HCT116 (cell line): ENCODE measurements around the gene COX20. TPM values are rescaled to one million over a fixed set of nuclear protein-coding genes. Genes with fewer than 3 reads are reported as not detected.

ENCODE experiments used
- ATAC-seq: fragments of 200-7000 bp; cut with Tn5 transposase; 2 replicates; pipeline ENCODE4 v1.9.1; 2020; ENCODE audit warnings: mild to moderate bottlenecking, moderate library complexity
- BruUV-seq: library from RNA; stranded (reverse); fragments of 400-500 nt; replicated peaks from 2 replicates; lab custom pipeline; 2021; lab: Mats Ljungman, UMichigan
- CTCF ChIA-PET: fragments of 300-600 bp; sonication (Branson Sonifier 250); formaldehyde crosslinking; loops from one replicate; lab custom pipeline; 2021; ENCODE audit warnings: antibody characterized with exemption; lab: Charles Lee
- POLR2A ChIA-PET: fragments of 300-600, 350-600 bp; sonication (Branson Sonifier 250); formaldehyde crosslinking; loops from one replicate; lab custom pipeline; 2021; ENCODE audit warnings: antibody characterized with exemption; lab: Charles Lee
- RAD21 ChIA-PET, 2 experiments: fragments of 300-600 bp; sonication (Branson Sonifier 250); formaldehyde crosslinking; loops; one replicate each; lab custom pipeline; 2023; ENCODE audit warnings: low total read pairs in 2 of 2; ENCODE audit not compliant: uncharacterized antibody in 2 of 2, unreplicated experiment in 2 of 2, low non-redundant PET in 1 of 2; lab: Charles Lee
- DNase-seq: peaks from one replicate; pipeline ENCODE4 v3.0.0-alpha.2; 2010; ENCODE audit warnings: low read depth, low spot score
- H2AFZ ChIP-seq: fragments of 200-600 bp; shearing (Covaris generic), sonication (generic); 2 replicates; pipeline ENCODE4 v1.6.1; 2017; ENCODE audit warnings: low read depth, mixed run types, mixed read lengths, antibody characterized with exemption, low read length; ENCODE audit not compliant: poor library complexity, severe bottlenecking
- H3K27ac ChIP-seq: 2 replicates; pipeline ENCODE4 v1.5.1; 2012; ENCODE audit warnings: low read depth, low read length
- H3K27me3 ChIP-seq: fragments of 200-600 bp; sonication (generic); 2 replicates; pipeline ENCODE4 v1.6.1; 2016; ENCODE audit warnings: mixed run types, low read length, mixed read lengths; ENCODE audit not compliant: insufficient read depth
- H3K36me3 ChIP-seq, 2 experiments: fragments of 200-500 bp in 1 of 2; fragments of 200-600 bp in 1 of 2; sonication (Bioruptor generic) in 1 of 2; sonication (generic) in 1 of 2; 2 replicates each; pipeline versions ENCODE4 v1.5.1 to v1.6.1; 2014 to 2016; ENCODE audit warnings: low read length in 2 of 2, inconsistent platforms in 1 of 2, mixed read lengths in 1 of 2, mixed run types in 1 of 2; ENCODE audit not compliant: insufficient read depth in 2 of 2, control insufficient read depth in 1 of 2
- H3K4me1 ChIP-seq, 2 experiments: fragments of 200-600 bp in 1 of 2; sonication (generic) in 1 of 2; 2 replicates each; pipeline versions ENCODE4 v1.5.1 to v1.6.1; 2012 to 2017; ENCODE audit warnings: low read length in 2 of 2, inconsistent platforms in 1 of 2, mild to moderate bottlenecking in 1 of 2, mixed read lengths in 1 of 2, mixed run types in 1 of 2, moderate library complexity in 1 of 2; ENCODE audit not compliant: insufficient read depth in 2 of 2, control insufficient read depth in 1 of 2
- H3K4me2 ChIP-seq: fragments of 200-600 bp; sonication (generic); 2 replicates; pipeline ENCODE4 v1.6.1; 2017; ENCODE audit warnings: mixed run types, low read length, mixed read lengths
- H3K4me3 ChIP-seq, 2 experiments: fragments of 200-600 bp in 1 of 2; sonication (generic) in 1 of 2; replicated peaks in 1 of 2; 2 replicates each; pipeline ENCODE4 v1.5.1; 2011 to 2016; ENCODE audit warnings: low read length in 2 of 2, control low read depth in 1 of 2, low read depth in 1 of 2, mild to moderate bottlenecking in 1 of 2, mixed read lengths in 1 of 2, mixed run types in 1 of 2
- H3K79me2 ChIP-seq: fragments of 200-600 bp; sonication (generic); 2 replicates; pipeline ENCODE4 v1.6.1; 2017; ENCODE audit warnings: mild to moderate bottlenecking, mixed run types, low read length, moderate library complexity, mixed read lengths; ENCODE audit not compliant: insufficient read depth
- H3K9ac ChIP-seq: fragments of 200-600 bp; sonication (generic); 2 replicates; pipeline ENCODE4 v1.6.1; 2016; ENCODE audit warnings: low read length, mixed read lengths
- H3K9me2 ChIP-seq: fragments of 200-600 bp; sonication (generic), shearing (Covaris generic); 2 replicates; pipeline ENCODE4 v1.6.1; 2017; ENCODE audit warnings: mixed run types, mild to moderate bottlenecking, moderate library complexity; ENCODE audit not compliant: insufficient read depth
- H3K9me3 ChIP-seq, 2 experiments: fragments of 200-500 bp in 1 of 2; fragments of 200-600 bp in 1 of 2; sonication (Bioruptor generic) in 1 of 2; sonication (generic) in 1 of 2; 2 replicates each; pipeline ENCODE4 v1.6.1; 2014 to 2017; ENCODE audit warnings: low read length in 2 of 2, mixed read lengths in 2 of 2, inconsistent platforms in 1 of 2, low read depth in 1 of 2, mild to moderate bottlenecking in 1 of 2, mixed run types in 1 of 2, moderate library complexity in 1 of 2; ENCODE audit not compliant: control insufficient read depth in 1 of 2, insufficient read depth in 1 of 2
- H4K20me1 ChIP-seq: fragments of 200-600 bp; sonication (generic), shearing (Covaris generic); 2 replicates; pipeline ENCODE4 v1.6.1; 2017; ENCODE audit warnings: mixed run types, mild to moderate bottlenecking, moderate library complexity; ENCODE audit not compliant: insufficient read depth
- CBX3 ChIP-seq: IDR thresholded peaks from 2 replicates; pipeline ENCODE4 v1.6.1; 2012; ENCODE audit warnings: low read depth
- CEBPB ChIP-seq: IDR thresholded peaks from 2 replicates; pipeline ENCODE4 v1.6.1; 2012; ENCODE audit warnings: low read depth
- ELF1 ChIP-seq: IDR thresholded peaks from 2 replicates; pipeline ENCODE4 v1.6.1; 2012; ENCODE audit warnings: low read depth, borderline replicate concordance
- REST ChIP-seq: IDR thresholded peaks from 2 replicates; pipeline ENCODE4 v1.6.1; 2012; ENCODE audit warnings: low read depth
- SIN3A ChIP-seq: IDR thresholded peaks from 2 replicates; pipeline ENCODE4 v1.6.1; 2012; ENCODE audit warnings: low read depth
- SP1 ChIP-seq: IDR thresholded peaks from 2 replicates; pipeline ENCODE4 v1.6.1; 2012; ENCODE audit warnings: low read depth
- ZFX ChIP-seq: fragments of 450-650 bp; IDR thresholded peaks from 2 replicates; pipeline ENCODE4 v1.6.1; 2017
- intact Hi-C: fragments of 100-400 bp; cut with micrococcal nuclease; formaldehyde crosslinking; loops from 2 replicates; pipeline ENCODE4 v1.10.0; 2022
- total RNA-seq: library from RNA; stranded (reverse); gene quantifications from one replicate; pipeline ENCODE4 v1.2.1, GENCODE V29; 2021; ENCODE audit not compliant: unreplicated experiment
- TF ChIP-seq, protein P1 (sequence below): IDR thresholded peaks from 2 replicates; pipeline ENCODE4 v1.6.1; 2012

Gene COX20
- total RNA-seq, 1 experiment from 2014 or later: 48.1 TPM

GRCh38 chr1:244791061-244791460 lies 44.4 kb upstream of the COX20 start:
- no peak for DNase-seq
- no peaks in the 10 kb centered on the region for H4K20me1 ChIP-seq
- H3K36me3 ChIP-seq: no peaks in the 10 kb centered on the region
- no peak overlapping the region for H2AFZ ChIP-seq
- no peak for ATAC-seq
- H3K27me3 ChIP-seq: no peaks in the 10 kb centered on the region
- ChIA-PET POLR2A (no interaction called here), RAD21 (no interaction called here), CTCF (interaction anchor here (1.2 kb wide), 1 partner anchor 10 kb away, joined by 3 read pairs; no protein-coding TSS in a partner anchor)
- no peaks in the 10 kb centered on the region for H3K9me3 ChIP-seq
- peaks cover 0 to 7% of the 10 kb centered on the region in 2 experiments; a peak in 2 of 4 replicates for H3K4me1 ChIP-seq
- H3K79me2 ChIP-seq: no peaks in the 10 kb centered on the region
- no peak for TF ChIP-seq ELF1
- no peak for TF ChIP-seq ZFX
- no peak for TF ChIP-seq SP1
- TF ChIP-seq, protein P1, sequence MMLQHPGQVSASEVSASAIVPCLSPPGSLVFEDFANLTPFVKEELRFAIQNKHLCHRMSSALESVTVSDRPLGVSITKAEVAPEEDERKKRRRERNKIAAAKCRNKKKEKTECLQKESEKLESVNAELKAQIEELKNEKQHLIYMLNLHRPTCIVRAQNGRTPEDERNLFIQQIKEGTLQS: no peak
- TF ChIP-seq CEBPB: no peak
- no peak for TF ChIP-seq REST
- no peak for TF ChIP-seq SIN3A
- no peak for TF ChIP-seq CBX3
- H3K4me2 ChIP-seq: no peak overlapping the region
- no peak overlapping the region for H3K4me3 ChIP-seq
- intact Hi-C loops: loop anchor here (10.0 kb wide), 1 partner anchor 336 kb away; the partner anchor contains the start of gene ADSS2
- no peak overlapping the region for H3K9ac ChIP-seq
- H3K9me2 ChIP-seq: no peaks in the 10 kb centered on the region
- H3K27ac ChIP-seq: no peak overlapping the region
- no TSS peak for BruUV-seq
